Loucy (cell line): ENCODE measurements around the gene NOD2.

ENCODE experiments used
- H2AFZ ChIP-seq: fragments of 200-600 bp; sonication (generic); 2 replicates; pipeline ENCODE4 v1.6.0; 2016; ENCODE audit warnings: antibody characterized with exemption, mild to moderate bottlenecking, low read length, moderate library complexity
- H3F3A ChIP-seq: fragments of 200-600 bp; 2 replicates; pipeline ENCODE4 v1.6.0; 2016; ENCODE audit warnings: antibody characterized with exemption, low read depth, mild to moderate bottlenecking
- H3K27me3 ChIP-seq: fragments of 200-600 bp; sonication (generic); 2 replicates; pipeline ENCODE4 v1.6.1; 2014; ENCODE audit warnings: low read length, mild to moderate bottlenecking; ENCODE audit not compliant: insufficient read depth, poor library complexity, severe bottlenecking
- H3K36me3 ChIP-seq: fragments of 200-600 bp; sonication (generic); 2 replicates; pipeline ENCODE4 v1.6.1; 2016; ENCODE audit warnings: low read length; ENCODE audit not compliant: insufficient read depth
- H3K4me1 ChIP-seq: fragments of 200-600 bp; sonication (generic); 2 replicates; pipeline ENCODE4 v1.5.1; 2014; ENCODE audit warnings: low read length, mild to moderate bottlenecking; ENCODE audit not compliant: insufficient read depth, poor library complexity, severe bottlenecking
- H3K4me2 ChIP-seq: fragments of 200-600 bp; sonication (generic); 2 replicates; pipeline ENCODE4 v1.6.0; 2014; ENCODE audit warnings: antibody characterized with exemption, low read length, low read depth, mild to moderate bottlenecking; ENCODE audit not compliant: poor library complexity, severe bottlenecking
- H3K4me3 ChIP-seq: fragments of 200-600 bp; sonication (generic); 2 replicates; pipeline ENCODE4 v1.5.1; 2014; ENCODE audit warnings: low read length, mild to moderate bottlenecking, mixed read lengths; ENCODE audit not compliant: poor library complexity, severe bottlenecking
- H3K79me2 ChIP-seq: fragments of 200-600 bp; sonication (generic); 2 replicates; pipeline ENCODE4 v1.6.1; 2014; ENCODE audit warnings: low read length; ENCODE audit not compliant: insufficient read depth
- H3K9ac ChIP-seq: fragments of 200-600 bp; sonication (generic); 2 replicates; pipeline ENCODE4 v1.6.0; 2014; ENCODE audit warnings: mild to moderate bottlenecking, low read depth, low read length, moderate library complexity; ENCODE audit not compliant: poor library complexity, severe bottlenecking
- H3K9me2 ChIP-seq: fragments of 200-600 bp; sonication (generic); replicated peaks from 2 replicates; pipeline ENCODE4 v1.6.1; 2016; ENCODE audit warnings: low read depth, low read length, mixed read lengths
- H3K9me3 ChIP-seq: fragments of 200-600 bp; sonication (generic); 2 replicates; pipeline ENCODE4 v1.6.1; 2014; ENCODE audit warnings: mild to moderate bottlenecking, antibody characterized with exemption, low read length, low read depth; ENCODE audit not compliant: insufficient read depth
- H4K20me1 ChIP-seq: fragments of 200-600 bp; sonication (generic); 2 replicates; pipeline ENCODE4 v1.6.0; 2014; ENCODE audit warnings: antibody characterized with exemption, low read length, mild to moderate bottlenecking; ENCODE audit not compliant: insufficient read depth, poor library complexity, severe bottlenecking
- CTCF ChIP-seq: fragments of 200-600 bp; sonication (generic); conservative IDR thresholded peaks from 2 replicates; pipeline ENCODE4 v1.5.1; 2014; ENCODE audit warnings: mild to moderate bottlenecking, antibody characterized with exemption, low read length
- EZH2phosphoT487 ChIP-seq: fragments of 200-600 bp; IDR thresholded peaks from 2 replicates; pipeline ENCODE4 v1.6.1; 2018; ENCODE audit warnings: antibody characterized with exemption, mild to moderate bottlenecking, moderate library complexity, borderline replicate concordance

NOD2 gene

GRCh38 chr16:50697881-50698767 lies 4.7 kb downstream of the NOD2 start:
- no peak overlapping the region; the same call in 1 of the 2 replicates for H2AFZ ChIP-seq
- peaks cover 24% of the 10 kb centered on the region for H3K4me1 ChIP-seq
- H3K79me2 ChIP-seq: no peaks in the 10 kb centered on the region
- no peak overlapping the region for H3K4me2 ChIP-seq
- no peak for TF ChIP-seq CTCF
- TF ChIP-seq EZH2phosphoT487: no peak
- H3K4me3 ChIP-seq: no peak overlapping the region
- H3K9me2 ChIP-seq: no peaks in the 10 kb centered on the region
- H3K9ac ChIP-seq: no peak overlapping the region
- H3K9me3 ChIP-seq: no peaks in the 10 kb centered on the region
- no peaks in the 10 kb centered on the region for H4K20me1 ChIP-seq
- H3K27me3 ChIP-seq: no peaks in the 10 kb centered on the region
- H3F3A ChIP-seq: no peaks in the 10 kb centered on the region
- no peaks in the 10 kb centered on the region for H3K36me3 ChIP-seq

GRCh38 chr16:50699326-50700159 lies 6.1 kb downstream of the NOD2 start:
- TF ChIP-seq EZH2phosphoT487 (no peak), CTCF (no peak)
- Histone ChIP-seq H3K4me2 (no peak overlapping the region), H2AFZ (no peak overlapping the region), H3F3A (no peaks in the 10 kb centered on the region), H3K4me1 (peaks cover 24% of the 10 kb centered on the region), H3K9me3 (peaks cover 9% of the 10 kb centered on the region; the same call in 1 of the 2 replicates), H3K79me2 (no peaks in the 10 kb centered on the region), H4K20me1 (no peaks in the 10 kb centered on the region), H3K4me3 (no peak overlapping the region), H3K9me2 (no peaks in the 10 kb centered on the region), H3K9ac (no peak overlapping the region), H3K36me3 (no peaks in the 10 kb centered on the region), H3K27me3 (no peaks in the 10 kb centered on the region)

- Histone ChIP-seq H3K9ac (peak overlapping the region; percentile 42), H3K4me2 (peak overlapping the region; percentile 31), H3K4me3 (no peak overlapping the region), H3K36me3 (no peaks in the 10 kb centered on the region), H3K4me1 (peaks cover 10% of the 10 kb centered on the region), H3K9me2 (no peaks in the 10 kb centered on the region), H3K9me3 (peaks cover 17% of the 10 kb centered on the region; the same call in 1 of the 2 replicates), H3K79me2 (no peaks in the 10 kb centered on the region), H3F3A (no peaks in the 10 kb centered on the region), H2AFZ (no peak overlapping the region), H4K20me1 (no peaks in the 10 kb centered on the region), H3K27me3 (no peaks in the 10 kb centered on the region)
- TF ChIP-seq EZH2phosphoT487 (no peak), CTCF (no peak)
Measured at GRCh38 chr16:50702725-50703124, 9.3 kb downstream of the NOD2 start.
